Pancreas (tissue), 10 donors: Measurements from ENCODE around the gene GOLGB1. TPM values are rescaled to one million over a fixed set of nuclear protein-coding genes. Genes with fewer than 3 reads are reported as not detected.
"Not testable (repeated sequence)": the region's sequence is repeated elsewhere in the genome, so short reads cannot be mapped to it uniquely, and the experiment has no call there.

Experiments
- ATAC-seq, 4 donors: fragments of 200-7000 bp; cut with Tn5 transposase; one replicate each; pipeline versions ENCODE4 v1.8.0 to v1.9.1; 2020; ENCODE audit warnings: mild to moderate bottlenecking in 4 of 4, moderate library complexity in 4 of 4
- DNase-seq, 6 donors: peaks; one replicate each; pipeline ENCODE4 v3.0.0-alpha.2; 2020
- FAIRE-seq: peaks from 2 replicates; lab custom pipeline; 2012; peaks lifted over from hg19 to GRCh38; lab: Jason Lieb, UNC
- H3K27ac ChIP-seq, 4 donors: fragments of 200-600 bp; sonication (generic); 1 replicate in 3 of 4; 2 replicates in 1 of 4; pipeline versions ENCODE4 v1.5.0 to v1.8.0; 2020
- H3K27me3 ChIP-seq, 4 donors: fragments of 200-600 bp; one replicate each; pipeline ENCODE4 v1.8.0; 2021
- H3K36me3 ChIP-seq, 3 donors: fragments of 200-600 bp; sonication (generic) in 1 of 3; one replicate each; pipeline versions ENCODE4 v1.5.0 to v1.8.0; 2020 to 2021
- H3K4me1 ChIP-seq, 3 donors: fragments of 200-600 bp; one replicate each; pipeline ENCODE4 v1.8.0; 2021
- H3K4me3 ChIP-seq, 4 donors: fragments of 200-600 bp; sonication (generic) in 2 of 4; one replicate each; pipeline versions ENCODE4 v1.5.0 to v1.8.0; 2020 to 2021
- H3K9me3 ChIP-seq, 4 donors: fragments of 200-600 bp; one replicate each; pipeline ENCODE4 v1.8.0; 2021
- WGBS, 2 donors: extraction: QIAGEN DNeasy Blood & Tissue Kit; methylation state at CpG; one replicate each; pipeline ENCODE4 v1.1.7; 2013; 5-methylcytosine and 5-hydroxymethylcytosine counted together
- intact Hi-C, 3 donors: fragments of 100-400 bp; cut with DNase I; formaldehyde crosslinking; loops; one replicate each; pipeline versions ENCODE4 v1.11.1 to v1.14.2; 2022
- polyA plus RNA-seq, 2 donors: library from polyadenylated mRNA; stranded (reverse); fragments of 200-250 nt; gene quantifications; one replicate each; pipeline ENCODE4 v1.2.3, GENCODE V29; 2013
- total RNA-seq, 6 donors: library from RNA; stranded (reverse); fragmentation: NEBNext Ultra II Directional in 4 of 6; extraction: Animal tissue kit (Norgen Biotek cat#: 25700) in 4 of 6; gene quantifications; one replicate each; pipeline versions ENCODE4 v1.2.1 to v1.2.4, GENCODE V29; 2021 to 2023
- TF ChIP-seq, protein P1 (sequence below), 4 donors: fragments of 200-600 bp; sonication (generic) in 3 of 4; IDR thresholded peaks; one replicate each; pipeline versions ENCODE4 v1.5.0 to v1.8.0; 2021; ENCODE audit warnings: antibody characterized with exemption in 4 of 4
- donor health status: healthy with polysubstance abuse.
- donor health status: DM: no; HTN: no; CAD: no; lungs with moderate emphysema.
- donor health status: DM: no; HTN: no; CAD: no.
- donor health status: control.
- donor health status: control.
- donor health status: Bipolar disorder and iron deficiency.
- donor health status: DM: yes; HTN: yes; CAD: no.
- donor health status: DM: no; HTN: no; CAD: no.
- donor health status: DM: no; HTN: no; CAD: no.
- donor health status: DM: yes; HTN: yes; CAD: no.

GOLGB1 gene
- total and polyA plus RNA-seq, 8 donors = 18.9 to 45.0 (median 36.8) TPM

GRCh38 chr3:121752772-121753171 lies 3.2 kb upstream of the GOLGB1 start:
- Histone ChIP-seq H3K27me3 (no peaks in the 10 kb centered on the region), H3K9me3 (no peaks in the 10 kb centered on the region), H3K36me3 (no peaks in the 10 kb centered on the region), H3K4me1 (peaks cover 9 to 14% (median 13%) of the 10 kb centered on the region in 3 donors), H3K4me3 (no peak overlapping the region), H3K27ac (no peak overlapping the region)
- FAIRE-seq (no peak), DNase-seq (no peak), ATAC-seq (no peak)
- 70 to 75% methylated on average over 1 of the region's 1 CpG for WGBS, 2 donors
- intact Hi-C loops = no loop called here
- TF ChIP-seq, protein P1, sequence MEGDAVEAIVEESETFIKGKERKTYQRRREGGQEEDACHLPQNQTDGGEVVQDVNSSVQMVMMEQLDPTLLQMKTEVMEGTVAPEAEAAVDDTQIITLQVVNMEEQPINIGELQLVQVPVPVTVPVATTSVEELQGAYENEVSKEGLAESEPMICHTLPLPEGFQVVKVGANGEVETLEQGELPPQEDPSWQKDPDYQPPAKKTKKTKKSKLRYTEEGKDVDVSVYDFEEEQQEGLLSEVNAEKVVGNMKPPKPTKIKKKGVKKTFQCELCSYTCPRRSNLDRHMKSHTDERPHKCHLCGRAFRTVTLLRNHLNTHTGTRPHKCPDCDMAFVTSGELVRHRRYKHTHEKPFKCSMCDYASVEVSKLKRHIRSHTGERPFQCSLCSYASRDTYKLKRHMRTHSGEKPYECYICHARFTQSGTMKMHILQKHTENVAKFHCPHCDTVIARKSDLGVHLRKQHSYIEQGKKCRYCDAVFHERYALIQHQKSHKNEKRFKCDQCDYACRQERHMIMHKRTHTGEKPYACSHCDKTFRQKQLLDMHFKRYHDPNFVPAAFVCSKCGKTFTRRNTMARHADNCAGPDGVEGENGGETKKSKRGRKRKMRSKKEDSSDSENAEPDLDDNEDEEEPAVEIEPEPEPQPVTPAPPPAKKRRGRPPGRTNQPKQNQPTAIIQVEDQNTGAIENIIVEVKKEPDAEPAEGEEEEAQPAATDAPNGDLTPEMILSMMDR (IDR thresholded peaks at IDR 0.05) = no peak

- FAIRE-seq = no peak
- intact Hi-C loops = no loop called here
- no peaks in the 10 kb centered on the region for H3K36me3 ChIP-seq
- ATAC-seq = no peak
- no peak overlapping the region for H3K4me3 ChIP-seq
- DNase-seq = no peak
- no peaks in the 10 kb centered on the region for H3K27me3 ChIP-seq
- WGBS, 2 donors = 73 to 93% methylated on average over 1 of the region's 1 CpG
- H3K27ac ChIP-seq = no peak overlapping the region
- TF ChIP-seq, protein P1 (IDR thresholded peaks at IDR 0.05) = no peak
- no peaks in the 10 kb centered on the region for H3K9me3 ChIP-seq
- H3K4me1 ChIP-seq = peaks cover 14 to 19% (median 19%) of the 10 kb centered on the region in 3 donors
Observed at GRCh38 chr3:121752261-121752660, 2.7 kb upstream of the GOLGB1 start.

GRCh38 chr3:121750087-121750415 lies 510 bp upstream of the GOLGB1 start:
- DNase-seq (no peak), ATAC-seq (no peak), FAIRE-seq (no peak)
- H3K4me3 ChIP-seq = peak overlapping the region; percentile 28 to 83 (median 58)
- no peaks in the 10 kb centered on the region for H3K9me3 ChIP-seq
- 1 to 2% methylated on average over 9 of the region's 9 CpGs for WGBS, 2 donors
- peaks cover 23 to 26% (median 25%) of the 10 kb centered on the region in 3 donors for H3K4me1 ChIP-seq
- no peaks in the 10 kb centered on the region for H3K36me3 ChIP-seq
- no peaks in the 10 kb centered on the region for H3K27me3 ChIP-seq
- intact Hi-C loops = no loop called here
- H3K27ac ChIP-seq = peak overlapping the region; percentile 34 to 97 (median 70)
- TF ChIP-seq, protein P1 (IDR thresholded peaks at IDR 0.05) = no peak

DNA sequence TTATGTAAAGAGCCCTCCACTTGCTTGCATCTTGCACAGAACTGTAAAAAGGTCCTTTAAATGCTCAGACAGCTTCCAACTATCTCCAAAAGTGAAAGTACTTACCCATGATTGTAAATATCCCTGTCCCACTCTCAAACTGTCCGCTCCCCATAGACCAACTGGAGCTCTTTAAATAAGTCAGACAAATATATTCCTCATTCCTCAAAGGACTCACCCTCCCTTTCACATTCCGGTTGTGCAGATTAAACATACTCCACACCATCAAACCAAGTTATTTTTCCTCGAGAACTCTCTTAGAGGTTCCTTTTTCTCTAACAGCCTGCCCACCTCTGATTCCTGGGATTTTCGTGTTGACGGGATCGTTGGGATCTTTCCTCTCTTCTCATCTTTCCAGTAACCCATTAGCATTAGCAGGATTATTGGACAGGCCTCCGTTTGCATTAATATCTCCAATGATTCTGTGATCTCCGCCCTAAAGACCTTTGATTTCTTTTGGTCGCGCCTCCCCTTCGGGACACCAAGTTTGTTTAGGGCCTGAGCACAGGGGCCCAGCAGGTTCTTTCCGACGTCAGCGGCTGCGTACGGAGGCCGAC lies 763 bp downstream of the GOLGB1 start:
- DNase-seq (peak in 4 of 6 donors; percentile 79 to 83 (median 81)), FAIRE-seq (no peak), ATAC-seq (peak; percentile 78 to 85 (median 80))
- H3K4me1 ChIP-seq = peaks cover 23 to 26% (median 25%) of the 10 kb centered on the region in 3 donors
- H3K4me3 ChIP-seq = peak overlapping the region; percentile 50 to 83 (median 70)
- no peaks in the 10 kb centered on the region for H3K36me3 ChIP-seq
- 0% methylated on average over 17 of the region's 17 CpGs for WGBS, 2 donors
- TF ChIP-seq, protein P1 (IDR thresholded peaks at IDR 0.05) = no peak
- intact Hi-C loops = no loop called here
- no peaks in the 10 kb centered on the region for H3K9me3 ChIP-seq
- peak overlapping the region; percentile 93 to 99 (median 97) for H3K27ac ChIP-seq
- no peaks in the 10 kb centered on the region for H3K27me3 ChIP-seq

GRCh38 chr3:121747976-121748375 lies 1.6 kb downstream of the GOLGB1 start:
- H3K36me3 ChIP-seq = no peaks in the 10 kb centered on the region
- no peak for DNase-seq
- FAIRE-seq = no peak
- ATAC-seq = no peak
- H3K27me3 ChIP-seq = no peaks in the 10 kb centered on the region
- no peaks in the 10 kb centered on the region for H3K9me3 ChIP-seq
- TF ChIP-seq, protein P1 (IDR thresholded peaks at IDR 0.05) = no peak
- H3K27ac ChIP-seq = peak overlapping the region in 1 of 4 donors; percentile 97
- 9 to 10% methylated on average over 3 of the region's 3 CpGs for WGBS, 2 donors
- intact Hi-C loops = no loop called here
- peak overlapping the region in 3 of 4 donors; percentile 50 to 83 (median 65) for H3K4me3 ChIP-seq
- H3K4me1 ChIP-seq = peaks cover 23 to 26% (median 25%) of the 10 kb centered on the region in 3 donors

GRCh38 chr3:121743106-121743505 lies 6.4 kb downstream of the GOLGB1 start:
- intact Hi-C loops, ATAC-seq, H3K27me3 ChIP-seq, H3K9me3 ChIP-seq, DNase-seq, H3K36me3 ChIP-seq, FAIRE-seq, H3K4me3 ChIP-seq, H3K27ac ChIP-seq: not testable (repeated sequence)
- peaks cover 13 to 22% (median 19%) of the 10 kb centered on the region in 3 donors for H3K4me1 ChIP-seq
- WGBS, 2 donors = 97 to 100% methylated on average over 2 of the region's 2 CpGs
